ENCODE results near the gene SHC2. TPM values are rescaled to one million over a fixed set of nuclear protein-coding genes. Genes with fewer than 3 reads are reported as not detected.

The SHC2 gene
- polyA plus RNA-seq, 1 of the 3 experiments (the other 2 are of a cell fraction), result 0.64 TPM

DNA sequence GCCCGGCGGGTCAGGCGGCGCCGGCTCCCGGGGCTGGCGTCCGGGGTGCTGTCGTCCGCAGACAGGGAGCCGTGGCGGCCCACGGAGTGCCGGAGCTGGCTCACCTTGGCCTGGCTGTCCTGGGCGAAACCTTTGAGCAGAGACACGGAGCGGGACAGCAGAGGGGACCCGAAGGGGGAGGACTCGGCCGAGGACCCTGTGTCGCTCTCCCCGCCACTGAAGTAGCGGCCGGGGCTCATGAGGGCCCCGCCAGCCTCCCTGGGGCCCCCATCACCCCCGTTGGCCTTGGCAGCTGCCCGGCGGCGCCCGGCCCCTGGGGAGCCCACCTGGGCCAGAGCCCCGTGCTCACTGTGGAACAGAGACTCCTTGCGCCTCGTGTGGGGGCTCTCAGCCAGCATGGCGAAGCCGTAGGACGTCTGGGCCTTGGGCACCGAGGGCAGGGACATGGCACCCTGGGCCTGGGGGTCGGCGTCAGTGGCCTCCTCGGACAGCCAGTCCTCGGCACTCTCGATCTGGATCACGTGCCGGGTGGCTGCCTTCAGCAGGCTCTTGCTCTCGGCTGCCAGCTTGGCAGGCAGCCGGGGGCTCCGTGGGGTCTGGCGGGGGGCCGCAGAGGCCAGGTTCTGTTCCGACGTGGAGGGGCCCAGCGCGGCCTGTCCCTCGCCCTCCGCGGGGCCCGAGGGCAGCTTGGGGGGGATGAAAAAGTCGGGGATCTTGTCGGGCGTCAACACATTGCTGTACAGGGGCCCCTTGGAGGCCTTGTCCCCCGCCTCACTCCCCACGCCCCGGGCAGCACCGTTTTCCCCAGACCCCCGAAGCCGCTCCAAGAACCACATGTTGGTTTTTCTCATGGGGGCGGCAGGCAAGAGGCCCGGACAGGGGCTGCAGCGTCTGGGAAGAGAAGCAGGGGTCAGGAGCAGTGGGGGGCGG is 53.1 kb downstream of the SHC2 start:
- Histone ChIP-seq H4K20me1 (ENCODE audit: insufficient read depth) (no peaks in the 10 kb centered on the region), H3K4me3 (ENCODE audit: low read depth in 2 of 2, low read length in 1 of 2) (peak overlapping the region in 1 of 2 experiments; percentile 48; a peak in 1 of 4 replicates), H3K4me2 (no peak overlapping the region), H3K9ac (no peak overlapping the region), H3K9me2 (no peaks in the 10 kb centered on the region), H3K27me3 (ENCODE audit: insufficient read depth) (peaks cover 8% of the 10 kb centered on the region; the same call in 1 of the 2 replicates), H2AFZ (ENCODE audit: low read depth) (no peak overlapping the region), H3K79me2 (ENCODE audit: insufficient read depth) (no peaks in the 10 kb centered on the region), H3K27ac (ENCODE audit: low read depth in 2 of 2, low read length in 1 of 2) (no peak overlapping the region), H3K4me1 (ENCODE audit: control insufficient read depth in 1 of 2, insufficient read depth in 2 of 2, low read depth in 1 of 2, low read length in 1 of 2) (peaks cover 0 to 26% of the 10 kb centered on the region in 2 experiments; a peak in 1 of 4 replicates), H3F3A (replicated peaks; ENCODE audit: insufficient read depth) (no peaks in the 10 kb centered on the region), H3K36me3 (replicated peaks in 1 of 2; ENCODE audit: control insufficient read depth in 1 of 2, insufficient read depth in 2 of 2, low read length in 1 of 2) (no peaks in the 10 kb centered on the region), H3K9me3 (no peaks in the 10 kb centered on the region)
- ChIA-PET POLR2A (no interaction called here), CTCF (interaction anchor here (0.6 to 1.1 kb wide), 2 partner anchors 23 to 102 kb away, joined by 3 read pairs; no protein-coding TSS in a partner anchor)
- no peak for TF ChIP-seq PBX3 (IDR thresholded peaks at IDR 0.05)
- TF ChIP-seq TAF1 (IDR thresholded peaks at IDR 0.05; ENCODE audit: borderline replicate concordance, low read depth, low read length), result no peak
- TF ChIP-seq RAD21 (IDR thresholded peaks at IDR 0.05; ENCODE audit: low read length), result no peak
- TF ChIP-seq, protein P1, sequence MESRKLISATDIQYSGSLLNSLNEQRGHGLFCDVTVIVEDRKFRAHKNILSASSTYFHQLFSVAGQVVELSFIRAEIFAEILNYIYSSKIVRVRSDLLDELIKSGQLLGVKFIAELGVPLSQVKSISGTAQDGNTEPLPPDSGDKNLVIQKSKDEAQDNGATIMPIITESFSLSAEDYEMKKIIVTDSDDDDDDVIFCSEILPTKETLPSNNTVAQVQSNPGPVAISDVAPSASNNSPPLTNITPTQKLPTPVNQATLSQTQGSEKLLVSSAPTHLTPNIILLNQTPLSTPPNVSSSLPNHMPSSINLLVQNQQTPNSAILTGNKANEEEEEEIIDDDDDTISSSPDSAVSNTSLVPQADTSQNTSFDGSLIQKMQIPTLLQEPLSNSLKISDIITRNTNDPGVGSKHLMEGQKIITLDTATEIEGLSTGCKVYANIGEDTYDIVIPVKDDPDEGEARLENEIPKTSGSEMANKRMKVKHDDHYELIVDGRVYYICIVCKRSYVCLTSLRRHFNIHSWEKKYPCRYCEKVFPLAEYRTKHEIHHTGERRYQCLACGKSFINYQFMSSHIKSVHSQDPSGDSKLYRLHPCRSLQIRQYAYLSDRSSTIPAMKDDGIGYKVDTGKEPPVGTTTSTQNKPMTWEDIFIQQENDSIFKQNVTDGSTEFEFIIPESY (IDR thresholded peaks at IDR 0.05; ENCODE audit: borderline replicate concordance, low read depth), result no peak
- no peak for TF ChIP-seq MEF2A (IDR thresholded peaks at IDR 0.05; ENCODE audit: borderline replicate concordance, low read depth)
- WGBS (ENCODE audit: low lambda C conversion rate), result 63% methylated on average over 6 of the region's 70 CpGs
- peak; percentile 38 for DNase-seq

DNA sequence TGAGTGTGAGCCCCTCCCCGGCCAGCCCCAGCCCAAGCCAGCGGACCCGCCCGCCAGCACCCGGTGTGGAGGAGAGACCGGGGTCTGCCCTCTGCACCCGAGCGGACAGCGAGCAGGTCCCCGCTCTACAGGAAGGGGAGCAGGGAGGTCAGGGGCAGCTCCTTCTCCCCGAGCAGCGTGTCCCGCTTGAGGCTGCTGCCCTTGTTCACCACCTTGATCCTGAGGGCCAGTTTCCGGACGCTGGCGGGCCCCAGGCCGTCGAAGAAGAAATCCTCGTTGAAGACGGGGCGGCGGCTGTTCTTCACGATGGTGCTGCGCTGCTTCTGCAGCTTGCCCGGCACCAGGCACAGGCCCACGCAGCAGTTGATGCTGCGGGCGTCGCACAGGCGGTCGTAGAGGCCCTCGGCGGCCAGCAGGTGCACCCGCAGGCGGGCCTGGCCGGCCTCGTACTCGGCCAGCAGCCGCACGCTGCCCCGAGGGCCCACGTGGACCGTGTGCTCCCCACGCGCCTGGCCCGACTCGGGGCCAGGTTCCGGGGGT is 53.8 kb downstream of the SHC2 start:
- H3K79me2 ChIP-seq (ENCODE audit: insufficient read depth), result no peaks in the 10 kb centered on the region
- H3K4me3 ChIP-seq (ENCODE audit: low read depth in 2 of 2, low read length in 1 of 2), result no peak overlapping the region
- H3F3A ChIP-seq (replicated peaks; ENCODE audit: insufficient read depth), result no peaks in the 10 kb centered on the region
- no peak overlapping the region for H2AFZ ChIP-seq (ENCODE audit: low read depth)
- H3K9ac ChIP-seq, result no peak overlapping the region
- peaks cover 8% of the 10 kb centered on the region; the same call in 1 of the 2 replicates for H3K27me3 ChIP-seq (ENCODE audit: insufficient read depth)
- no peaks in the 10 kb centered on the region for H4K20me1 ChIP-seq (ENCODE audit: insufficient read depth)
- H3K9me2 ChIP-seq, result no peaks in the 10 kb centered on the region
- no peaks in the 10 kb centered on the region for H3K36me3 ChIP-seq (replicated peaks in 1 of 2; ENCODE audit: control insufficient read depth in 1 of 2, insufficient read depth in 2 of 2, low read length in 1 of 2)
- 93% methylated on average over 8 of the region's 48 CpGs for WGBS (ENCODE audit: low lambda C conversion rate)
- TF ChIP-seq RCOR1 (IDR thresholded peaks at IDR 0.05; ENCODE audit: low read length) (no peak), NFIC (IDR thresholded peaks at IDR 0.05; ENCODE audit: borderline replicate concordance) (no peak), SIN3A (IDR thresholded peaks at IDR 0.05; ENCODE audit: borderline replicate concordance, low read depth, low read length) (no peak), FOXM1 (IDR thresholded peaks at IDR 0.05; ENCODE audit: low read depth) (no peak), RAD21 (IDR thresholded peaks at IDR 0.05; ENCODE audit: low read length) (no peak), PBX3 (IDR thresholded peaks at IDR 0.05) (no peak), TCF12 (IDR thresholded peaks at IDR 0.05) (no peak), EZH2phosphoT487 (IDR thresholded peaks at IDR 0.05; ENCODE audit: borderline replicate concordance, low read depth) (no peak), TAF1 (IDR thresholded peaks at IDR 0.05; ENCODE audit: borderline replicate concordance, low read depth, low read length) (no peak)
- TF ChIP-seq, protein P2, sequence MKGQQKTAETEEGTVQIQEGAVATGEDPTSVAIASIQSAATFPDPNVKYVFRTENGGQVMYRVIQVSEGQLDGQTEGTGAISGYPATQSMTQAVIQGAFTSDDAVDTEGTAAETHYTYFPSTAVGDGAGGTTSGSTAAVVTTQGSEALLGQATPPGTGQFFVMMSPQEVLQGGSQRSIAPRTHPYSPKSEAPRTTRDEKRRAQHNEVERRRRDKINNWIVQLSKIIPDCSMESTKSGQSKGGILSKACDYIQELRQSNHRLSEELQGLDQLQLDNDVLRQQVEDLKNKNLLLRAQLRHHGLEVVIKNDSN (IDR thresholded peaks at IDR 0.05; ENCODE audit: borderline replicate concordance, low read depth), result no peak
- TF ChIP-seq, protein P3, sequence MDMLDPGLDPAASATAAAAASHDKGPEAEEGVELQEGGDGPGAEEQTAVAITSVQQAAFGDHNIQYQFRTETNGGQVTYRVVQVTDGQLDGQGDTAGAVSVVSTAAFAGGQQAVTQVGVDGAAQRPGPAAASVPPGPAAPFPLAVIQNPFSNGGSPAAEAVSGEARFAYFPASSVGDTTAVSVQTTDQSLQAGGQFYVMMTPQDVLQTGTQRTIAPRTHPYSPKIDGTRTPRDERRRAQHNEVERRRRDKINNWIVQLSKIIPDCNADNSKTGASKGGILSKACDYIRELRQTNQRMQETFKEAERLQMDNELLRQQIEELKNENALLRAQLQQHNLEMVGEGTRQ (IDR thresholded peaks at IDR 0.05; ENCODE audit: borderline replicate concordance, low read depth, low read length), result no peak
- TF ChIP-seq, protein P4, sequence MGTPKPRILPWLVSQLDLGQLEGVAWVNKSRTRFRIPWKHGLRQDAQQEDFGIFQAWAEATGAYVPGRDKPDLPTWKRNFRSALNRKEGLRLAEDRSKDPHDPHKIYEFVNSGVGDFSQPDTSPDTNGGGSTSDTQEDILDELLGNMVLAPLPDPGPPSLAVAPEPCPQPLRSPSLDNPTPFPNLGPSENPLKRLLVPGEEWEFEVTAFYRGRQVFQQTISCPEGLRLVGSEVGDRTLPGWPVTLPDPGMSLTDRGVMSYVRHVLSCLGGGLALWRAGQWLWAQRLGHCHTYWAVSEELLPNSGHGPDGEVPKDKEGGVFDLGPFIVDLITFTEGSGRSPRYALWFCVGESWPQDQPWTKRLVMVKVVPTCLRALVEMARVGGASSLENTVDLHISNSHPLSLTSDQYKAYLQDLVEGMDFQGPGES (IDR thresholded peaks at IDR 0.05; ENCODE audit: low read depth, low read length), result no peak
- H3K4me2 ChIP-seq, result no peak overlapping the region
- H3K9me3 ChIP-seq, result no peaks in the 10 kb centered on the region
- peak; percentile 40 for DNase-seq
- ChIA-PET CTCF (no interaction called here), POLR2A (no interaction called here)
- H3K4me1 ChIP-seq (ENCODE audit: control insufficient read depth in 1 of 2, insufficient read depth in 2 of 2, low read depth in 1 of 2, low read length in 1 of 2), result peaks cover 0 to 28% of the 10 kb centered on the region in 2 experiments; a peak in 1 of 4 replicates
- H3K27ac ChIP-seq (ENCODE audit: low read depth in 2 of 2, low read length in 1 of 2), result no peak overlapping the region
